DMS153 (cell line): Measurements from ENCODE around the gene YJU2.
"Not testable (repeated sequence)": the region's sequence is repeated elsewhere in the genome, so short reads cannot be mapped to it uniquely, and the experiment has no call there.

Experiments used
- DNase-seq: peaks from one replicate; lab custom pipeline; 2025; lab: John Stamatoyannopoulos, UW

The YJU2 gene

GRCh38 chr19:4228765-4229178 is 18.1 kb upstream of the YJU2 start:
- no peak for DNase-seq

- no peak for DNase-seq
These were observed 17.5 kb upstream of the YJU2 start, which contains the start of gene EBI3 for GRCh38 chr19:4229179-4229931. Gene EBI3, plus strand, starts transcription at chr19:4229523. Its CDS starts 28 bp downstream, at chr19:4229551.

GRCh38 chr19:4230237-4230636 is 16.6 kb upstream of the YJU2 start:
- DNase-seq, result not testable (repeated sequence)

GRCh38 chr19:4231521-4231920 is 15.4 kb upstream of the YJU2 start:
- not testable (repeated sequence) for DNase-seq

DNA sequence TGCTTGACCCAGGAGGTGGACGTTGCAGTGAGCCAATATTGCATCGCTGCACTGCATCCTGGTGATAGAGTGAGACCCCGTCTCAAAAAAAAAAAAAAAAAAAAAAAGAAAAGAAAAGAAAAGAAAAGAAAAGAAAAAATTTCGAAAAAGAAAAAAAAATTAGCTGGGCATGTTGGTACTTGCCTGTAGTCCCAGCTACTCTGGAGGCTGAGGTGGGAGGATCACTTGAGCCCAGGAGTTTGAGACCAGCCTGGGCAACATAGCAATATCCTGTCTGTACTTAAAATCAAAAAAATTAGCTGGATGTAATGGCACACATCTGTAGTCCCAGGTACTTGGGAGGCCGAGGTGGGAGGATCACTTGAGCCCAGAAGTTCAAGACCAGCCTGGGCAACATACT is 14.7 kb upstream of the YJU2 start:
- not testable (repeated sequence) for DNase-seq

GRCh38 chr19:4232614-4233281 is 14.1 kb upstream of the YJU2 start:
- no peak for DNase-seq

GRCh38 chr19:4233282-4233853 is 13.5 kb upstream of the YJU2 start:
- DNase-seq, result peak; percentile 3

- DNase-seq, result no peak
These were observed 12.6 kb upstream of the YJU2 start for GRCh38 chr19:4234142-4234861.

GRCh38 chr19:4234862-4235201 is 12.0 kb upstream of the YJU2 start:
- DNase-seq, result peak; percentile 12

DNA sequence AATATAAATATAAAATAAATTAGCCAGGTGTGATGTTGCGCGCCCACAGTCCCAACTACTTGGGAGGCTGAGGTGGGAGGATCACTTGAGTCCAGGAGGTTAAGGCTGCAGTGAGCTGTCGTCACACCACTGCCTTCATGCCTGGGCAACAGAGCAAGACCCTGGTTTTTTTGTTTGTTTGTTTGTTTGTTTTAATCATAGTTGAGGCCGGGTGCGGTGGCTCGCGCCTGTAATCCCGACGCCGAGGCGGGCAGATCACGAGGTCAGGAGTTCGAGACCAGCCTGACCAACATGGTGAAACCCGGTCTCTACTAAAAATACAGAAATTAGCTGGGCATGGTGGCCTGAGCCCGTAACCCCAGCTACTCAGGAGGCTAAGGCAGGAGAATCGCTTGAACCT is 9.4 kb upstream of the YJU2 start:
- not testable (repeated sequence) for DNase-seq

DNA sequence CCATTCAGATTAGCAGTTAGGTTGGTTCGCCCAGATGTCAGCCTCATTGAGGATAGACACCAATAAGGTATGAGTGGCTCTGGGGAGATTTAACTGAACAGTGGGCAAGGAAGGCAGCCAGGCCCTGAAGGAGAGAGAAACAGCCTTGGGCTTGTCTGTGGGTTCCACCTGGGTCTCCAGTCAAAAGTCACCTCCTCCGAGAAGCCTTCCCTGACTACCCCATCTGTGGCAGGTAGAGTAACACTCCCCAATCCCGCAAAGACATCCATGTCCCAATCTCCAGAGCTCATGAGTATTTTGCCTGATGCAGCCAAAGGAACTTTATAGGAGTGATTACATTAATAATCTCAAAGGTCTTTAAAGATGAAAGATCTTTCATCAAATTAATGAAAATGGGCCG is 8.0 kb upstream of the YJU2 start:
- no peak for DNase-seq

GRCh38 chr19:4241824-4242430 is 5.0 kb upstream of the YJU2 start:
- no peak for DNase-seq

DNA sequence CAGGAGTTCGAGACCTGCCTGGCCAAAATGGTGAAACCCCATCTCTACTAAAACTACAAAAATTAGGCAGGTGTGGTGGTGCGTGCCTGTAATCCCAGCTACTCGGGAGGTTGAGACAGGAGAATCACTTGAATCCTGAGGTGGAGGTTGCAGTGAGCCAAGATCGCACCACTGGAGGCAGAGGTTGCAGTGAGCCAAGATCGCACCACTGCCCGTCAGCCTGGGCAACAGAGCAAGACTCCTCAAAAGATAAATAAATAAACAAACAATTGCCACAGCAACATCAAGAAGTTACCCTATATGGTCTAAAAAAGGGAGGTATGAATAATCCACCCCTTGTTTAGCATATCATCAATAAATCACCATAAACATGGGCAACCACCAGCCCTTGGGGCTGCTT is 942 bp upstream of the YJU2 start:
- not testable (repeated sequence) for DNase-seq

- DNase-seq, result no peak
These were observed 9.7 kb downstream of the YJU2 start for GRCh38 chr19:4256563-4256962.

DNA sequence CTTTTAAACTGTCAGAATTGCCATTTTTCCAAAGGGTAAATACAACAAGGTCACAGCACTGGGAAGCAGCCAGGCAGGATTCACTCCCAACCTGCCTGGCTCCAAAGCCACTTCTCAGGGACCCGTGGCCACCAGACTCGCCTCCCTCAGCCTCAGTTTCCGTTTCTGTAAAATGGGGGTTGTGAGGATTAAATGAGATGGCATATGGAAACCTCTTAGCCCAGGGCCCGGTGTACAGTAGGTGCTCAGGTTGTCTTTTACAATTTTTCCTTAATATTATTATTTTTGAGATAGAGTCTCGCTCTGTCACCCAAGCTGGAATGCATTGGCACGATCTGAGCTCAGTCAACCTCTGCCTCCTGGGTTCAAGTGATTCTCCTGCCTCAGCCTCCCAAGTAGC is 10.1 kb downstream of the YJU2 start:
- DNase-seq, result no peak

- no peak for DNase-seq
These were observed 11.3 kb downstream of the YJU2 start for GRCh38 chr19:4258181-4258580.

- DNase-seq, result no peak
These were observed 13.8 kb downstream of the YJU2 start for GRCh38 chr19:4260613-4261191.

- no peak for DNase-seq
These were observed 17.9 kb downstream of the YJU2 start for GRCh38 chr19:4264812-4265211.

DNA sequence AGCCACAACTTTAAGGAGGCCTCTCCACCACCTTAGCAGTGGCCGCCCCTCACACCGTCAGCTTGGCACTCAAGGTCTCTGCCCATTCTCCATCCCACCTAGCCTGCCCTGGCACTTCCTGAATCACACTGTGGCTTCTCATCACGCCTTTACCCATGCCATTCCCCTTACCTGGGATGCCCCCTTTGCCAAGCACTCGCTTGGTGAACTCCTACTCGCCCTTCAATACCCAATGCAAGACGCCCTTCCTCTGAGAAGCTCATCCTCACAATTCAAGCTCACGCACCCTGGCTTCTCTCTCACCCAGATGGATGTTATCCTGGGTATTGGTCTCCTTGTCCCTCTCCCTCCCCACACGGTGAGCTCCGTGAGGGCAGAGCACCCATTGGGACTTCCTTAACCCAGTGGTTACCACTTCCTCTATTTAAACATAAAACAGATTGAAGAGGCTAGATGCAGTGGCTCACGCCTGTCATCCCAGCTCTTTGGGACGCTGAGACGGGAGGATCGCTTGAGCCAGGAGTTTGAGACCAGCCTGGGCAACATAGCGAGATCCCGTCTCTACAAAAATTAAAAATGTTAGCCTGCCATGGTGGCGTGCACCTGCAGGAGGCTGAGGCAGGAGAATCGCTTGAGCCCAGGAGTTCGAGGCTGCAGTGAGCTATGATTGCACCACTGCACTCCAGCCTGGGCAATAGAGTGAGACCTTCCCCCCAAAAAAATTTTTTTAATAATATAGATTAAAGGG is 19.5 kb downstream of the YJU2 start:
- DNase-seq, result no peak

- DNase-seq, result no peak
These were observed 20.4 kb downstream of the YJU2 start for GRCh38 chr19:4267101-4267900.
